ENCODE measurements around the gene PSAPL1.

The PSAPL1 gene, protein sequence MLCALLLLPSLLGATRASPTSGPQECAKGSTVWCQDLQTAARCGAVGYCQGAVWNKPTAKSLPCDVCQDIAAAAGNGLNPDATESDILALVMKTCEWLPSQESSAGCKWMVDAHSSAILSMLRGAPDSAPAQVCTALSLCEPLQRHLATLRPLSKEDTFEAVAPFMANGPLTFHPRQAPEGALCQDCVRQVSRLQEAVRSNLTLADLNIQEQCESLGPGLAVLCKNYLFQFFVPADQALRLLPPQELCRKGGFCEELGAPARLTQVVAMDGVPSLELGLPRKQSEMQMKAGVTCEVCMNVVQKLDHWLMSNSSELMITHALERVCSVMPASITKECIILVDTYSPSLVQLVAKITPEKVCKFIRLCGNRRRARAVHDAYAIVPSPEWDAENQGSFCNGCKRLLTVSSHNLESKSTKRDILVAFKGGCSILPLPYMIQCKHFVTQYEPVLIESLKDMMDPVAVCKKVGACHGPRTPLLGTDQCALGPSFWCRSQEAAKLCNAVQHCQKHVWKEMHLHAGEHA

GRCh38 chr4:7434766-7435150, at the start of gene PSAPL1:
PSAPL1 (minus strand) TSS chr4:7434930; CDS start chr4:7434879, 51 bp downstream.
- Histone ChIP-seq H3K36me3 (ENCODE audit: control insufficient read depth in 2 of 2, insufficient read depth in 2 of 2, low read length in 2 of 2) (no peaks in the 10 kb centered on the region), H3K9ac (ENCODE audit: low read depth in 1 of 2, low read length in 2 of 2) (no peak within 1 kb of the TSS), H3K9me3 (ENCODE audit: control insufficient read depth in 2 of 2, low read length in 2 of 2) (no peaks in the 10 kb centered on the region), H3K27me3 (ENCODE audit: control insufficient read depth in 2 of 2, insufficient read depth in 2 of 2, low read length in 2 of 2) (no peaks in the 10 kb centered on the region), H3K4me1 (ENCODE audit: control insufficient read depth in 2 of 2, insufficient read depth in 2 of 2, low read length in 2 of 2) (no peaks in the 10 kb centered on the region), H3K27ac (ENCODE audit: low read depth in 2 of 2, low read length in 2 of 2) (no peak within 1 kb of the TSS), H3K4me3 (ENCODE audit: low read length in 2 of 2) (no peak within 1 kb of the TSS)

DNA sequence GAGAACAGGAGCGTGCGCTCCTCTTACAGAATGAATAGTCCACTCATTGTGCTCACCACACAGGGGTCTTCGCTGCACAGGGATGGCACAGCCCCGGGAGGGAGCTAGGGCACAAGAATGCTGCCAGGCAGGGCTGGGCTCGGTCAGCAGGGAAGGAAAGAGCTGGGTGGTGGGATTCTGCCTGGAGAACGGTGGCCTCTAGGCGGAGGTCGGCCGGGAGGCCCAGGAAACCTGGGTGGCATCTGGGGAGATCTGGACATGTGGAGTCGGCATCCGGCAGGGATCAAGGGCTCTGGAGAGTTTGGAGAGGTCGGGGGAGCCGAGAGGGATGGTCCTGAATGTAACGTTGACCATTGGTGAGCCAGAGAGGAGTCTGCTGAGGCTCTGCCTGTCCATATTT, 46.5 kb upstream of the PSAPL1 start:
- H3K4me3 ChIP-seq (ENCODE audit: low read length in 2 of 2) = no peak overlapping the region

GRCh38 chr4:7480423-7480822, 45.7 kb upstream of the PSAPL1 start:
- Histone ChIP-seq H3K27ac (ENCODE audit: low read depth in 2 of 2, low read length in 2 of 2) (no peak overlapping the region), H3K4me3 (ENCODE audit: low read length in 2 of 2) (no peak overlapping the region), H3K36me3 (ENCODE audit: control insufficient read depth in 2 of 2, insufficient read depth in 2 of 2, low read length in 2 of 2) (no peaks in the 10 kb centered on the region), H3K4me1 (ENCODE audit: control insufficient read depth in 2 of 2, insufficient read depth in 2 of 2, low read length in 2 of 2) (no peaks in the 10 kb centered on the region), H3K9me3 (ENCODE audit: control insufficient read depth in 2 of 2, low read length in 2 of 2) (no peaks in the 10 kb centered on the region), H3K9ac (ENCODE audit: low read depth in 1 of 2, low read length in 2 of 2) (no peak overlapping the region), H3K27me3 (ENCODE audit: control insufficient read depth in 2 of 2, insufficient read depth in 2 of 2, low read length in 2 of 2) (no peaks in the 10 kb centered on the region)

More for the DNA sequence above, 46.5 kb upstream of the PSAPL1 start:
- Histone ChIP-seq H3K36me3 (ENCODE audit: control insufficient read depth in 2 of 2, insufficient read depth in 2 of 2, low read length in 2 of 2) (no peaks in the 10 kb centered on the region), H3K4me1 (ENCODE audit: control insufficient read depth in 2 of 2, insufficient read depth in 2 of 2, low read length in 2 of 2) (no peaks in the 10 kb centered on the region), H3K9me3 (ENCODE audit: control insufficient read depth in 2 of 2, low read length in 2 of 2) (no peaks in the 10 kb centered on the region), H3K27me3 (ENCODE audit: control insufficient read depth in 2 of 2, insufficient read depth in 2 of 2, low read length in 2 of 2) (no peaks in the 10 kb centered on the region), H3K9ac (ENCODE audit: low read depth in 1 of 2, low read length in 2 of 2) (no peak overlapping the region), H3K27ac (ENCODE audit: low read depth in 2 of 2, low read length in 2 of 2) (no peak overlapping the region)

DNA sequence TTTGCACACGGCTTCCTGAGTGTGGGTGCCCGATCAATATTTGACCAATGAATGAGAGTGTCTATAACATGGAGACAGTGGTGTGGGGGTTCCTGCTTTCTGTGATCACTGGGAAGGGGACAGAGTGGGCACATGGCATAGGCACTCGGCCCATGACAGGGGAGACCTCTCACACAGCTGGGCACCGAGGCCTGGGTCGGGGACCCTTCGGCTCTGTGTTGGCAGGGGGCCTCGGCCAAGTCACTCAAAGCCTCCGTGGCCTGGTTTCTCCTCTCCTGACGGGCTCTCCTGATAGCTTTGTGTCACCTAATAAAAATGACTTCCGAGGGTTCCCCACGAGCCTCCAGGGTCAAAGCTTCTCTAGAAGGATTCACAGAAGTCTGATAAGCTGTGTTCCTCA, 43.9 kb upstream of the PSAPL1 start:
- no peaks in the 10 kb centered on the region for H3K4me1 ChIP-seq (ENCODE audit: control insufficient read depth in 2 of 2, insufficient read depth in 2 of 2, low read length in 2 of 2)
- no peaks in the 10 kb centered on the region for H3K9me3 ChIP-seq (ENCODE audit: control insufficient read depth in 2 of 2, low read length in 2 of 2)
- H3K9ac ChIP-seq (ENCODE audit: low read depth in 1 of 2, low read length in 2 of 2) = no peak overlapping the region
- no peaks in the 10 kb centered on the region for H3K27me3 ChIP-seq (ENCODE audit: control insufficient read depth in 2 of 2, insufficient read depth in 2 of 2, low read length in 2 of 2)
- no peak overlapping the region for H3K4me3 ChIP-seq (ENCODE audit: low read length in 2 of 2)
- no peaks in the 10 kb centered on the region for H3K36me3 ChIP-seq (ENCODE audit: control insufficient read depth in 2 of 2, insufficient read depth in 2 of 2, low read length in 2 of 2)
- no peak overlapping the region for H3K27ac ChIP-seq (ENCODE audit: low read depth in 2 of 2, low read length in 2 of 2)

- H3K36me3 ChIP-seq (ENCODE audit: control insufficient read depth in 2 of 2, insufficient read depth in 2 of 2, low read length in 2 of 2) = no peaks in the 10 kb centered on the region
Observed at GRCh38 chr4:7477695-7478094, 43.0 kb upstream of the PSAPL1 start.

GRCh38 chr4:7476820-7477219, 42.1 kb upstream of the PSAPL1 start:
- Histone ChIP-seq H3K27me3 (ENCODE audit: control insufficient read depth in 2 of 2, insufficient read depth in 2 of 2, low read length in 2 of 2) (no peaks in the 10 kb centered on the region), H3K36me3 (ENCODE audit: control insufficient read depth in 2 of 2, insufficient read depth in 2 of 2, low read length in 2 of 2) (no peaks in the 10 kb centered on the region), H3K9me3 (ENCODE audit: control insufficient read depth in 2 of 2, low read length in 2 of 2) (no peaks in the 10 kb centered on the region), H3K9ac (ENCODE audit: low read depth in 1 of 2, low read length in 2 of 2) (no peak overlapping the region), H3K4me1 (ENCODE audit: control insufficient read depth in 2 of 2, insufficient read depth in 2 of 2, low read length in 2 of 2) (no peaks in the 10 kb centered on the region), H3K27ac (ENCODE audit: low read depth in 2 of 2, low read length in 2 of 2) (no peak overlapping the region), H3K4me3 (ENCODE audit: low read length in 2 of 2) (no peak overlapping the region)

More at GRCh38 chr4:7477695-7478094, 43.0 kb upstream of the PSAPL1 start:
- H3K4me3 ChIP-seq (ENCODE audit: low read length in 2 of 2) = no peak overlapping the region
- H3K27ac ChIP-seq (ENCODE audit: low read depth in 2 of 2, low read length in 2 of 2) = no peak overlapping the region
- no peaks in the 10 kb centered on the region for H3K27me3 ChIP-seq (ENCODE audit: control insufficient read depth in 2 of 2, insufficient read depth in 2 of 2, low read length in 2 of 2)
- no peaks in the 10 kb centered on the region for H3K4me1 ChIP-seq (ENCODE audit: control insufficient read depth in 2 of 2, insufficient read depth in 2 of 2, low read length in 2 of 2)
- no peak overlapping the region for H3K9ac ChIP-seq (ENCODE audit: low read depth in 1 of 2, low read length in 2 of 2)
- no peaks in the 10 kb centered on the region for H3K9me3 ChIP-seq (ENCODE audit: control insufficient read depth in 2 of 2, low read length in 2 of 2)

DNA sequence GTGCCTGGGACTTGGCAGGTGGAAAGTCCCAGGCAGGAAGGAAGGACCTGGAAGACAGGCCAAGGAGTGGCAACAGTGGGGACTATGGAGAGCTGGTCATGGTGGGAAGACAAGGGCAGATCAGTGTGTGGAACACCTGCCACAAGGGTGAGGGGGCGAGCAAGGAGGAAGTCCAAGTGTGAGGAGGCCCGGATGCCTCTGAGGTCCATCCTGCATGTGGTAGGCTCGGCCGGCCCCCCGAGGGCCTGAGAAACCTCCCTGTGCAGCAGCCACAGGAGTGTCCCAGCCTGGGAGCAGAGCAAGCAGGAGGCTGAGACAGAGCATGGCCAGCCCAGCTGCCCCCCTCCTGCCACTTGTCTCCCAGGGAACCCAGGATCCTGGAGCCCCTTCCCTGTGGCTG, 40.5 kb upstream of the PSAPL1 start:
- Histone ChIP-seq H3K4me3 (ENCODE audit: low read length in 2 of 2) (no peak overlapping the region), H3K9me3 (ENCODE audit: control insufficient read depth in 2 of 2, low read length in 2 of 2) (no peaks in the 10 kb centered on the region), H3K9ac (ENCODE audit: low read depth in 1 of 2, low read length in 2 of 2) (no peak overlapping the region), H3K27ac (ENCODE audit: low read depth in 2 of 2, low read length in 2 of 2) (no peak overlapping the region), H3K27me3 (ENCODE audit: control insufficient read depth in 2 of 2, insufficient read depth in 2 of 2, low read length in 2 of 2) (no peaks in the 10 kb centered on the region), H3K36me3 (ENCODE audit: control insufficient read depth in 2 of 2, insufficient read depth in 2 of 2, low read length in 2 of 2) (no peaks in the 10 kb centered on the region), H3K4me1 (ENCODE audit: control insufficient read depth in 2 of 2, insufficient read depth in 2 of 2, low read length in 2 of 2) (no peaks in the 10 kb centered on the region)

GRCh38 chr4:7474320-7474719, 39.6 kb upstream of the PSAPL1 start:
- no peak overlapping the region for H3K27ac ChIP-seq (ENCODE audit: low read depth in 2 of 2, low read length in 2 of 2)
- H3K27me3 ChIP-seq (ENCODE audit: control insufficient read depth in 2 of 2, insufficient read depth in 2 of 2, low read length in 2 of 2) = no peaks in the 10 kb centered on the region
- no peak overlapping the region for H3K4me3 ChIP-seq (ENCODE audit: low read length in 2 of 2)
- H3K9ac ChIP-seq (ENCODE audit: low read depth in 1 of 2, low read length in 2 of 2) = no peak overlapping the region
- H3K4me1 ChIP-seq (ENCODE audit: control insufficient read depth in 2 of 2, insufficient read depth in 2 of 2, low read length in 2 of 2) = no peaks in the 10 kb centered on the region
- no peaks in the 10 kb centered on the region for H3K36me3 ChIP-seq (ENCODE audit: control insufficient read depth in 2 of 2, insufficient read depth in 2 of 2, low read length in 2 of 2)
- no peaks in the 10 kb centered on the region for H3K9me3 ChIP-seq (ENCODE audit: control insufficient read depth in 2 of 2, low read length in 2 of 2)

DNA sequence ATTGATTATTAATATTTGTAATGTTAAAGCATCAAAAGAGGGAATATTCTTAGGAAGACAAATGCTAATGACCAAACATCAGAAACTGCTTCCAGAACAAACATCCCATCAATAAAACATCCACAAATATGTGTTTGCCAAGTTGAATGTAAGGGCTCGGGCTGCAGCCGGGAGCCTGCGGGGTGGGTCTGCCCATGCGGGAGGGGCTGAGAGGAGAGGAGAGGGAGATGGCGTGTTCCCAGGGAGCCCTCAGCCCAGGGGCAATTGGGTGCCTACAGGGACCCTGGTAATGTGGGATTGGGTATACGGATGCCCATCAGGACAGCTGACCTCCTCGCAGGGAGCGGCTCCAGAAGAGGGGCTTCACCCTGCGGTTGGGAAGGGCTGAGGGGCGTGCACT, 38.4 kb upstream of the PSAPL1 start:
- Histone ChIP-seq H3K9ac (ENCODE audit: low read depth in 1 of 2, low read length in 2 of 2) (no peak overlapping the region), H3K27me3 (ENCODE audit: control insufficient read depth in 2 of 2, insufficient read depth in 2 of 2, low read length in 2 of 2) (no peaks in the 10 kb centered on the region), H3K9me3 (ENCODE audit: control insufficient read depth in 2 of 2, low read length in 2 of 2) (no peaks in the 10 kb centered on the region), H3K36me3 (ENCODE audit: control insufficient read depth in 2 of 2, insufficient read depth in 2 of 2, low read length in 2 of 2) (no peaks in the 10 kb centered on the region), H3K27ac (ENCODE audit: low read depth in 2 of 2, low read length in 2 of 2) (no peak overlapping the region), H3K4me3 (ENCODE audit: low read length in 2 of 2) (no peak overlapping the region), H3K4me1 (ENCODE audit: control insufficient read depth in 2 of 2, insufficient read depth in 2 of 2, low read length in 2 of 2) (no peaks in the 10 kb centered on the region)

- H3K9ac ChIP-seq (ENCODE audit: low read depth in 1 of 2, low read length in 2 of 2) = no peak overlapping the region
- H3K36me3 ChIP-seq (ENCODE audit: control insufficient read depth in 2 of 2, insufficient read depth in 2 of 2, low read length in 2 of 2) = no peaks in the 10 kb centered on the region
- no peaks in the 10 kb centered on the region for H3K27me3 ChIP-seq (ENCODE audit: control insufficient read depth in 2 of 2, insufficient read depth in 2 of 2, low read length in 2 of 2)
- no peak overlapping the region for H3K4me3 ChIP-seq (ENCODE audit: low read length in 2 of 2)
- no peaks in the 10 kb centered on the region for H3K4me1 ChIP-seq (ENCODE audit: control insufficient read depth in 2 of 2, insufficient read depth in 2 of 2, low read length in 2 of 2)
- H3K9me3 ChIP-seq (ENCODE audit: control insufficient read depth in 2 of 2, low read length in 2 of 2) = no peaks in the 10 kb centered on the region
- H3K27ac ChIP-seq (ENCODE audit: low read depth in 2 of 2, low read length in 2 of 2) = no peak overlapping the region
Observed at GRCh38 chr4:7472442-7473013, 37.8 kb upstream of the PSAPL1 start.

All from mucosa of rectum (tissue), 2 donors.